MCF 10A (cell line): ENCODE results near the gene SEC61A1. TPM values are rescaled to one million over a fixed set of nuclear protein-coding genes. Genes with fewer than 3 reads are reported as not detected.

ENCODE experiments used
- BruUV-seq: library from RNA; stranded (reverse); fragments of 400-500 nt; replicated peaks from 2 replicates; lab custom pipeline; 2021; lab: Mats Ljungman, UMichigan
- CTCF ChIA-PET: fragments of 300-600 bp; sonication (Branson Sonifier 250); formaldehyde crosslinking; extraction: SDS; loops from one replicate; lab custom pipeline; 2021; ENCODE audit warnings: antibody characterized with exemption, inconsistent platforms; lab: Yijun Ruan, JAX
- POLR2A ChIA-PET: fragments of 300-600, 350-650 bp; sonication (Branson Sonifier 250); formaldehyde crosslinking; extraction: SDS; loops from one replicate; lab custom pipeline; 2020; ENCODE audit warnings: antibody characterized with exemption, inconsistent platforms; lab: Yijun Ruan, JAX
- DNase-seq: peaks from one replicate; pipeline ENCODE4 v3.0.0-alpha.2; 2018; ENCODE audit not compliant: unreplicated experiment
- H3K27ac Mint-ChIP-seq: one replicate; pipeline ENCODE4 v1.8.0; 2022; ENCODE audit warnings: mild to moderate bottlenecking, low read depth, mixed read lengths; ENCODE audit not compliant: unreplicated experiment
- H3K27me3 Mint-ChIP-seq: one replicate; pipeline ENCODE4 v1.8.0; 2022; ENCODE audit warnings: mixed read lengths; ENCODE audit not compliant: insufficient read depth, unreplicated experiment
- H3K36me3 Mint-ChIP-seq: one replicate; pipeline ENCODE4 v1.8.0; 2022; ENCODE audit warnings: mild to moderate bottlenecking, moderate library complexity, mixed read lengths; ENCODE audit not compliant: insufficient read depth, unreplicated experiment
- H3K4me1 Mint-ChIP-seq: one replicate; pipeline ENCODE4 v1.8.0; 2022; ENCODE audit warnings: mixed read lengths; ENCODE audit not compliant: insufficient read depth, unreplicated experiment
- H3K4me3 Mint-ChIP-seq: one replicate; pipeline ENCODE4 v1.8.0; 2022; ENCODE audit warnings: mild to moderate bottlenecking, moderate library complexity, mixed read lengths; ENCODE audit not compliant: unreplicated experiment
- H3K9me3 Mint-ChIP-seq: one replicate; pipeline ENCODE4 v1.8.0; 2022; ENCODE audit warnings: mixed read lengths; ENCODE audit not compliant: unreplicated experiment
- CTCF ChIP-seq: fragments of 200-600 bp; IDR thresholded peaks from one replicate; pipeline ENCODE4 v1.8.0; 2022; ENCODE audit warnings: antibody characterized with exemption, mild to moderate bottlenecking; ENCODE audit not compliant: unreplicated experiment
- intact Hi-C: fragments of 100-400 bp; cut with micrococcal nuclease; formaldehyde crosslinking; loops from 2 replicates; pipeline ENCODE4 v1.14.1; 2022
- total RNA-seq: library from RNA; stranded (reverse); gene quantifications from 2 replicates; pipeline ENCODE4 v1.2.3, GENCODE V29; 2022

Gene SEC61A1
- total RNA-seq, 1 experiment from 2014 or later: 418 TPM

- Mint-ChIP-seq H3K27me3 (peaks cover 24% of the 10 kb centered on the region), H3K4me3 (no peak overlapping the region), H3K4me1 (peaks cover 6% of the 10 kb centered on the region), H3K27ac (no peak overlapping the region), H3K36me3 (no peaks in the 10 kb centered on the region), H3K9me3 (no peaks in the 10 kb centered on the region)
- TF ChIP-seq CTCF: no peak
- CTCF ChIA-PET: interaction anchor here (0.6 kb wide), 2 partner anchors 25 to 407 kb away, joined by 3 read pairs; partner anchors contain the start of gene PODXL2
- no TSS peak for BruUV-seq
- POLR2A ChIA-PET: no interaction called here
- DNase-seq: no peak
- intact Hi-C loops: no loop called here
Observed at GRCh38 chr3:128036119-128036518, 16.1 kb upstream of the SEC61A1 start.

GRCh38 chr3:128040041-128040440, 12.2 kb upstream of the SEC61A1 start:
- BruUV-seq: no TSS peak
- DNase-seq: no peak
- Mint-ChIP-seq H3K9me3 (no peaks in the 10 kb centered on the region), H3K27me3 (peaks cover 24% of the 10 kb centered on the region), H3K27ac (no peak overlapping the region), H3K4me1 (no peaks in the 10 kb centered on the region), H3K4me3 (no peak overlapping the region), H3K36me3 (no peaks in the 10 kb centered on the region)
- POLR2A ChIA-PET: interaction anchor here (0.7 to 2.0 kb wide), 3 partner anchors 11 to 441 kb away, joined by 3 to 8 read pairs (median 6); partner anchors contain the start of gene SEC61A1
- intact Hi-C loops: no loop called here
- CTCF ChIA-PET: interaction anchor here (0.6 kb wide), 1 partner anchor 290 kb away, joined by 3 read pairs; no protein-coding TSS in a partner anchor
- no peak for TF ChIP-seq CTCF

GRCh38 chr3:128040660-128041059, 11.6 kb upstream of the SEC61A1 start:
- no peak overlapping the region for H3K4me3 Mint-ChIP-seq
- H3K36me3 Mint-ChIP-seq: no peaks in the 10 kb centered on the region
- no peak for TF ChIP-seq CTCF
- no peaks in the 10 kb centered on the region for H3K9me3 Mint-ChIP-seq
- no peak for DNase-seq
- peaks cover 24% of the 10 kb centered on the region for H3K27me3 Mint-ChIP-seq
- ChIA-PET POLR2A (interaction anchor here (0.9 to 2.0 kb wide), 2 partner anchors 11 to 25 kb away, joined by 3 to 8 read pairs; partner anchors contain the start of gene SEC61A1), CTCF (interaction anchor here (0.6 to 0.8 kb wide), 2 partner anchors 51 to 291 kb away, joined by 3 to 4 read pairs; no protein-coding TSS in a partner anchor)
- no peaks in the 10 kb centered on the region for H3K4me1 Mint-ChIP-seq
- no TSS peak for BruUV-seq
- H3K27ac Mint-ChIP-seq: no peak overlapping the region
- intact Hi-C loops: no loop called here

- H3K27me3 Mint-ChIP-seq: peaks cover 24% of the 10 kb centered on the region
Observed at GRCh38 chr3:128041344-128041743, 10.9 kb upstream of the SEC61A1 start.

More at GRCh38 chr3:128041344-128041743, 10.9 kb upstream of the SEC61A1 start:
- intact Hi-C loops: no loop called here
- TF ChIP-seq CTCF: no peak
- no peak for DNase-seq
- no peak overlapping the region for H3K4me3 Mint-ChIP-seq
- ChIA-PET CTCF (interaction anchor here (0.8 kb wide), 1 partner anchor 52 kb away, joined by 4 read pairs; no protein-coding TSS in a partner anchor), POLR2A (interaction anchor here (0.9 to 2.0 kb wide), 2 partner anchors 10 to 25 kb away, joined by 3 to 8 read pairs; partner anchors contain the start of gene SEC61A1)
- H3K9me3 Mint-ChIP-seq: no peaks in the 10 kb centered on the region
- no peak overlapping the region for H3K27ac Mint-ChIP-seq
- H3K36me3 Mint-ChIP-seq: no peaks in the 10 kb centered on the region
- no TSS peak for BruUV-seq
- H3K4me1 Mint-ChIP-seq: no peaks in the 10 kb centered on the region
